Measurements from ENCODE around the gene TULP3.

The TULP3 gene

GRCh38 chr12:2941524-2941923 lies 50.8 kb downstream of the TULP3 start:
- H3K4me1 ChIP-seq (ENCODE audit: control insufficient read depth in 1 of 2, insufficient read depth in 1 of 2, low read depth in 1 of 2, low read length in 1 of 2) = no peaks in the 10 kb centered on the region
- H3K27ac ChIP-seq = no peak overlapping the region
- H3K9me3 ChIP-seq = no peaks in the 10 kb centered on the region
- H3K4me3 ChIP-seq (ENCODE audit: low read depth in 1 of 2, low read length in 1 of 2) = no peak overlapping the region
- TF ChIP-seq CTCF (IDR thresholded peaks at IDR 0.05) = no peak
- H3K27me3 ChIP-seq = peaks cover 9% of the 10 kb centered on the region
- H3K36me3 ChIP-seq = no peaks in the 10 kb centered on the region

GRCh38 chr12:2944401-2945047 lies 53.8 kb downstream of the TULP3 start:
- no peak overlapping the region for H3K27ac ChIP-seq
- no peaks in the 10 kb centered on the region for H3K9me3 ChIP-seq
- no peak overlapping the region for H3K4me3 ChIP-seq (ENCODE audit: low read depth in 1 of 2, low read length in 1 of 2)
- H3K27me3 ChIP-seq = peaks cover 15% of the 10 kb centered on the region
- no peaks in the 10 kb centered on the region for H3K4me1 ChIP-seq (ENCODE audit: control insufficient read depth in 1 of 2, insufficient read depth in 1 of 2, low read depth in 1 of 2, low read length in 1 of 2)
- H3K36me3 ChIP-seq = no peaks in the 10 kb centered on the region
- no peak for TF ChIP-seq CTCF (IDR thresholded peaks at IDR 0.05)

GRCh38 chr12:2949411-2949810 lies 58.7 kb downstream of the TULP3 start:
- Histone ChIP-seq H3K9me3 (no peaks in the 10 kb centered on the region), H3K27me3 (peaks cover 15% of the 10 kb centered on the region), H3K36me3 (no peaks in the 10 kb centered on the region), H3K27ac (no peak overlapping the region), H3K4me1 (ENCODE audit: control insufficient read depth in 1 of 2, insufficient read depth in 1 of 2, low read depth in 1 of 2, low read length in 1 of 2) (no peaks in the 10 kb centered on the region), H3K4me3 (ENCODE audit: low read depth in 1 of 2, low read length in 1 of 2) (no peak overlapping the region)
- TF ChIP-seq CTCF (IDR thresholded peaks at IDR 0.05) = no peak

- no peak overlapping the region for H3K27ac ChIP-seq
- H3K36me3 ChIP-seq = no peaks in the 10 kb centered on the region
- TF ChIP-seq CTCF (IDR thresholded peaks at IDR 0.05) = no peak
- H3K27me3 ChIP-seq = peaks cover 54% of the 10 kb centered on the region
- no peak overlapping the region for H3K4me3 ChIP-seq (ENCODE audit: low read depth in 1 of 2, low read length in 1 of 2)
- H3K9me3 ChIP-seq = no peaks in the 10 kb centered on the region
- H3K4me1 ChIP-seq (ENCODE audit: control insufficient read depth in 1 of 2, insufficient read depth in 1 of 2, low read depth in 1 of 2, low read length in 1 of 2) = no peaks in the 10 kb centered on the region
Measured at GRCh38 chr12:2955888-2956287, 65.2 kb downstream of the TULP3 start.

- H3K27me3 ChIP-seq = peaks cover 73% of the 10 kb centered on the region
- H3K27ac ChIP-seq = no peak overlapping the region
- H3K4me3 ChIP-seq (ENCODE audit: low read depth in 1 of 2, low read length in 1 of 2) = no peak overlapping the region
Measured at GRCh38 chr12:2957816-2958431, 67.2 kb downstream of the TULP3 start.

More at GRCh38 chr12:2957816-2958431, 67.2 kb downstream of the TULP3 start:
- Histone ChIP-seq H3K9me3 (no peaks in the 10 kb centered on the region), H3K4me1 (ENCODE audit: control insufficient read depth in 1 of 2, insufficient read depth in 1 of 2, low read depth in 1 of 2, low read length in 1 of 2) (no peaks in the 10 kb centered on the region), H3K36me3 (no peaks in the 10 kb centered on the region)
- TF ChIP-seq CTCF (IDR thresholded peaks at IDR 0.05) = no peak
